HEK293 (cell line): ENCODE results near the gene PRX.

ENCODE experiments used
- CTCF ChIA-PET: fragments of 350-600 bp; formaldehyde crosslinking; extraction: SDS; loops from one replicate; lab custom pipeline; 2021; ENCODE audit warnings: antibody characterized with exemption; lab: Yijun Ruan, JAX
- POLR2A ChIA-PET: fragments of 300-600 bp; formaldehyde crosslinking; extraction: SDS; loops from one replicate; lab custom pipeline; 2020; ENCODE audit warnings: antibody characterized with exemption, inconsistent platforms; lab: Yijun Ruan, JAX
- H3K27ac ChIP-seq: fragments of 200-500 bp; sonication (Bioruptor generic); 2 replicates; pipeline ENCODE4 v1.5.1; 2014; ENCODE audit warnings: low read depth, low read length, control low read depth, inconsistent platforms; ENCODE audit errors: extremely low read depth
- H3K36me3 ChIP-seq, 2 experiments: fragments of 200-500 bp in 1 of 2; sonication (Bioruptor generic) in 1 of 2; 1 replicate in 1 of 2; 2 replicates in 1 of 2; pipeline ENCODE4 v1.5.1; 2014 to 2017; ENCODE audit warnings: inconsistent platforms in 2 of 2, low read length in 2 of 2; ENCODE audit not compliant: control insufficient read depth in 2 of 2, insufficient read depth in 1 of 2
- H3K4me1 ChIP-seq: fragments of 200-500 bp; sonication (Bioruptor generic); 2 replicates; pipeline ENCODE4 v1.5.1; 2014; ENCODE audit warnings: mild to moderate bottlenecking, low read length, inconsistent platforms; ENCODE audit not compliant: control insufficient read depth, insufficient read depth
- H3K4me3 ChIP-seq: 2 replicates; pipeline ENCODE4 v1.5.1; 2011; ENCODE audit warnings: low read depth, mild to moderate bottlenecking, control low read depth, low read length, moderate library complexity
- H3K9me3 ChIP-seq: fragments of 200-500 bp; sonication (Bioruptor generic); 2 replicates; pipeline ENCODE4 v1.5.1; 2014; ENCODE audit warnings: low read depth, low read length, inconsistent platforms; ENCODE audit not compliant: control insufficient read depth, insufficient read depth
- EGR2 ChIP-seq: fragments of 450-650 bp; formaldehyde crosslinking; IDR thresholded peaks from 2 replicates; pipeline ENCODE4 v1.5.1; 2016; ENCODE audit warnings: low read depth, missing biosample characterization, missing genetic modification characterization
- GFI1B ChIP-seq: fragments of 450-650 bp; formaldehyde crosslinking; IDR thresholded peaks from 2 replicates; pipeline ENCODE4 v1.5.1; 2016; ENCODE audit warnings: missing biosample characterization, missing genetic modification characterization
- HOXA7 ChIP-seq: sonication (generic); formaldehyde crosslinking; IDR thresholded peaks from 2 replicates; pipeline ENCODE4 v1.8.1; 2022; ENCODE audit warnings: missing genetic modification reagents, borderline replicate concordance
- MEIS1 ChIP-seq: sonication (generic); formaldehyde crosslinking; IDR thresholded peaks from 2 replicates; pipeline ENCODE4 v1.8.1; 2022; ENCODE audit warnings: missing genetic modification reagents, mild to moderate bottlenecking, borderline replicate concordance
- SCRT2 ChIP-seq: fragments of 450-650 bp; formaldehyde crosslinking; IDR thresholded peaks from 2 replicates; pipeline ENCODE4 v1.5.1; 2016; ENCODE audit warnings: missing biosample characterization, missing genetic modification characterization
- SP2 ChIP-seq: fragments of 450-650 bp; formaldehyde crosslinking; IDR thresholded peaks from 2 replicates; pipeline ENCODE4 v1.5.1; 2016; ENCODE audit warnings: missing biosample characterization, missing genetic modification characterization
- SP7 ChIP-seq: fragments of 450-650 bp; formaldehyde crosslinking; IDR thresholded peaks from 2 replicates; pipeline ENCODE4 v1.5.1; 2016; ENCODE audit warnings: missing biosample characterization, missing genetic modification characterization
- ZBTB7A ChIP-seq: fragments of 450-650 bp; formaldehyde crosslinking; IDR thresholded peaks from 2 replicates; pipeline ENCODE4 v1.5.1; 2016; ENCODE audit warnings: low read depth, missing biosample characterization, missing genetic modification characterization
- ZFHX2 ChIP-seq: fragments of 450-650 bp; formaldehyde crosslinking; conservative IDR thresholded peaks from 2 replicates; pipeline ENCODE4 v1.5.1; 2016; ENCODE audit warnings: missing biosample characterization, missing genetic modification characterization
- ZNF132 ChIP-seq: fragments of 450-650 bp; formaldehyde crosslinking; IDR thresholded peaks from 2 replicates; pipeline ENCODE4 v1.5.1; 2017; ENCODE audit warnings: missing biosample characterization, missing genetic modification characterization, borderline replicate concordance
- ZNF19 ChIP-seq: fragments of 450-650 bp; formaldehyde crosslinking; IDR thresholded peaks from 2 replicates; pipeline ENCODE4; 2016; ENCODE audit warnings: missing biosample characterization, missing genetic modification characterization, low read depth
- ZNF394 ChIP-seq: fragments of 450-650 bp; formaldehyde crosslinking; IDR thresholded peaks from 2 replicates; pipeline ENCODE4 v1.5.1; 2016; ENCODE audit warnings: missing biosample characterization, missing genetic modification characterization, mild to moderate bottlenecking, moderate library complexity, borderline replicate concordance
- ZNF600 ChIP-seq: fragments of 450-650 bp; formaldehyde crosslinking; IDR thresholded peaks from 2 replicates; pipeline ENCODE4 v1.5.1; 2016; ENCODE audit warnings: missing biosample characterization, missing genetic modification characterization
- ZNF707 ChIP-seq: fragments of 450-650 bp; formaldehyde crosslinking; IDR thresholded peaks from 2 replicates; pipeline ENCODE4 v1.5.1; 2016; ENCODE audit warnings: missing biosample characterization, missing genetic modification characterization
- ZNF776 ChIP-seq: fragments of 450-650 bp; formaldehyde crosslinking; IDR thresholded peaks from 2 replicates; pipeline ENCODE4 v1.5.0; 2017; ENCODE audit warnings: missing biosample characterization, missing genetic modification characterization, borderline replicate concordance
- TF ChIP-seq, protein P1 (sequence below): fragments of 450-650 bp; formaldehyde crosslinking; IDR thresholded peaks from 2 replicates; pipeline ENCODE4 v1.5.1; 2016; ENCODE audit warnings: missing biosample characterization, missing genetic modification characterization, low read depth
- TF ChIP-seq, protein P2 (sequence below): fragments of 450-650 bp; formaldehyde crosslinking; IDR thresholded peaks from 2 replicates; pipeline ENCODE4 v1.5.1; 2016; ENCODE audit warnings: missing biosample characterization, missing genetic modification characterization
- TF ChIP-seq, protein P3 (sequence below): fragments of 450-650 bp; formaldehyde crosslinking; IDR thresholded peaks from 2 replicates; pipeline ENCODE4 v1.5.1; 2016; ENCODE audit warnings: missing biosample characterization, missing genetic modification characterization
- TF ChIP-seq, protein P4 (sequence below): fragments of 450-650 bp; formaldehyde crosslinking; IDR thresholded peaks from 2 replicates; pipeline ENCODE4 v1.5.1; 2017; ENCODE audit warnings: missing biosample characterization, missing genetic modification characterization
- TF ChIP-seq, protein P5 (sequence below): fragments of 450-650 bp; formaldehyde crosslinking; IDR thresholded peaks from 2 replicates; pipeline ENCODE4 v1.5.1; 2017; ENCODE audit warnings: missing biosample characterization, missing genetic modification characterization
- TF ChIP-seq, protein P6 (sequence below): fragments of 450-650 bp; formaldehyde crosslinking; IDR thresholded peaks from 2 replicates; pipeline ENCODE4 v1.5.1; 2016; ENCODE audit warnings: missing biosample characterization, missing genetic modification characterization

PRX gene

DNA sequence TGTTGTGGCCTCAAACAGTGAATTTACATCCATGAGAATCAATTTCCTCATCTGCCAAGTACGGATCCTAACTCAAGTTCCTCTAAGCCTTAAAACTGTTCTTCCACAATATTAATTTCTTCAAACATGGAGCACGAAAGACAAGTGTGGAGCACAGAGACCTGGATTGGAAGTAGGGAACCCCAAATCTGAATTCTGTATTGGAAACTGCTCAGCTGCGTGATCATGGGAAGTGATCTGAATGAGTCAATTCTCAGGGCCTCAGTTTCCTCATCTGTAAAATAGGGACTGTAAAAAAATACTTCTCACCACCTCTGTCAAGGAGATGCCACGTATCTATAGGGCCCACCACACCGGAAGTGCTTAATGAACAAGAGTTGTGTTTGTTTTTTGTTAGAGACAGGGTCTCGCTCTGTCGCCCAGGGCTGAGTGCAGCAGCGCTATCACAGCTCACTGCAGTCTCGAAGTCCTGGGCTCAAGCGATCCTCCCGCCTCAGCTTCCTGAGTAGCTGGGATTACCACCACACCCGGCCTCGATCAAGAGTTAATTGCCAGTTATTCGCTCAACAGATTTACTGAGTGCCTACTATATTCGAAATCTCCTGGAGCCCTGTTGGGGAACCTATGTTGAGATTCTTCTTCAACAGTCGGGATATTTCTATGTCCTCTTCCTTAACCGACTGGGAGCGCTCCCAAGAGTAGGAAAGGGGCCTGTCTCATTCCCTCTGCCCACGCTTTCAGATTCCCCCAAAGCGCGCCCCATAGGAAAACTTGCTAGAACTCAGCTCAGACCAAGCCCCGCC is 29.4 kb upstream of the PRX start (continued):
- TF ChIP-seq, protein P1, sequence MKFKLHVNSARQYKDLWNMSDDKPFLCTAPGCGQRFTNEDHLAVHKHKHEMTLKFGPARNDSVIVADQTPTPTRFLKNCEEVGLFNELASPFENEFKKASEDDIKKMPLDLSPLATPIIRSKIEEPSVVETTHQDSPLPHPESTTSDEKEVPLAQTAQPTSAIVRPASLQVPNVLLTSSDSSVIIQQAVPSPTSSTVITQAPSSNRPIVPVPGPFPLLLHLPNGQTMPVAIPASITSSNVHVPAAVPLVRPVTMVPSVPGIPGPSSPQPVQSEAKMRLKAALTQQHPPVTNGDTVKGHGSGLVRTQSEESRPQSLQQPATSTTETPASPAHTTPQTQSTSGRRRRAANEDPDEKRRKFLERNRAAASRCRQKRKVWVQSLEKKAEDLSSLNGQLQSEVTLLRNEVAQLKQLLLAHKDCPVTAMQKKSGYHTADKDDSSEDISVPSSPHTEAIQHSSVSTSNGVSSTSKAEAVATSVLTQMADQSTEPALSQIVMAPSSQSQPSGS (tag by site-specific recombination), result no peak
- TF ChIP-seq ZBTB7A (tag by site-specific recombination), result no peak
- no peak for TF ChIP-seq ZNF776 (tag by site-specific recombination)
- TF ChIP-seq, protein P2, sequence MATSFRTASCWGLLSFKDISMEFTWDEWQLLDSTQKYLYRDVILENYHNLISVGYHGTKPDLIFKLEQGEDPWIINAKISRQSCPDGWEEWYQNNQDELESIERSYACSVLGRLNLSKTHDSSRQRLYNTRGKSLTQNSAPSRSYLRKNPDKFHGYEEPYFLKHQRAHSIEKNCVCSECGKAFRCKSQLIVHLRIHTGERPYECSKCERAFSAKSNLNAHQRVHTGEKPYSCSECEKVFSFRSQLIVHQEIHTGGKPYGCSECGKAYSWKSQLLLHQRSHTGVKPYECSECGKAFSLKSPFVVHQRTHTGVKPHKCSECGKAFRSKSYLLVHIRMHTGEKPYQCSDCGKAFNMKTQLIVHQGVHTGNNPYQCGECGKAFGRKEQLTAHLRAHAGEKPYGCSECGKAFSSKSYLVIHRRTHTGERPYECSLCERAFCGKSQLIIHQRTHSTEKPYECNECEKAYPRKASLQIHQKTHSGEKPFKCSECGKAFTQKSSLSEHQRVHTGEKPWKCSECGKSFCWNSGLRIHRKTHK, result no peak
- no peak for TF ChIP-seq ZNF132 (tag by site-specific recombination)
- no peak; the same call in 1 of the 2 replicates for TF ChIP-seq SCRT2
- TF ChIP-seq, protein P3, sequence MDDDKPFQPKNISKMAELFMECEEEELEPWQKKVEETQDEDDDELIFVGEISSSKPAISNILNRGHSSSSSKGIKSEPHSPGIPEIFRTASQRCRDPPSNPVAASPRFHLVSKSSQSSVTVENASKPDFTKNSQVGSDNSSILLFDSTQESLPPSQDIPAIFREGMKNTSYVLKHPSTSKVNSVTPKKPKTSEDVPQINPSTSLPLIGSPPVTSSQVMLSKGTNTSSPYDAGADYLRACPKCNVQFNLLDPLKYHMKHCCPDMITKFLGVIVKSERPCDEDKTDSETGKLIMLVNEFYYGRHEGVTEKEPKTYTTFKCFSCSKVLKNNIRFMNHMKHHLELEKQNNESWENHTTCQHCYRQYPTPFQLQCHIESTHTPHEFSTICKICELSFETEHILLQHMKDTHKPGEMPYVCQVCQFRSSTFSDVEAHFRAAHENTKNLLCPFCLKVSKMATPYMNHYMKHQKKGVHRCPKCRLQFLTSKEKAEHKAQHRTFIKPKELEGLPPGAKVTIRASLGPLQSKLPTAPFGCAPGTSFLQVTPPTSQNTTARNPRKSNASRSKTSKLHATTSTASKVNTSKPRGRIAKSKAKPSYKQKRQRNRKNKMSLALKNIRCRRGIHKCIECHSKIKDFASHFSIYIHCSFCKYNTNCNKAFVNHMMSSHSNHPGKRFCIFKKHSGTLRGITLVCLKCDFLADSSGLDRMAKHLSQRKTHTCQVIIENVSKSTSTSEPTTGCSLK, result no peak
- TF ChIP-seq, protein P4, sequence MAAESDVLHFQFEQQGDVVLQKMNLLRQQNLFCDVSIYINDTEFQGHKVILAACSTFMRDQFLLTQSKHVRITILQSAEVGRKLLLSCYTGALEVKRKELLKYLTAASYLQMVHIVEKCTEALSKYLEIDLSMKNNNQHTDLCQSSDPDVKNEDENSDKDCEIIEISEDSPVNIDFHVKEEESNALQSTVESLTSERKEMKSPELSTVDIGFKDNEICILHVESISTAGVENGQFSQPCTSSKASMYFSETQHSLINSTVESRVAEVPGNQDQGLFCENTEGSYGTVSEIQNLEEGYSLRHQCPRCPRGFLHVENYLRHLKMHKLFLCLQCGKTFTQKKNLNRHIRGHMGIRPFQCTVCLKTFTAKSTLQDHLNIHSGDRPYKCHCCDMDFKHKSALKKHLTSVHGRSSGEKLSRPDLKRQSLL (tag by site-specific recombination), result 0 out of 2 replicates have a peak, but pooled peaks have one; percentile 25
- TF ChIP-seq ZFHX2 (tag by site-specific recombination), result peak; percentile 77
- peak; percentile 86 for TF ChIP-seq ZNF394 (tag by site-specific recombination)
- TF ChIP-seq SP7, result peak; percentile 55
- TF ChIP-seq MEIS1 (CRISPR knock-in tag), result no peak
- peak; percentile 72 for TF ChIP-seq GFI1B (tag by site-specific recombination)
- no peak for TF ChIP-seq HOXA7 (CRISPR knock-in tag)
- TF ChIP-seq, protein P5, sequence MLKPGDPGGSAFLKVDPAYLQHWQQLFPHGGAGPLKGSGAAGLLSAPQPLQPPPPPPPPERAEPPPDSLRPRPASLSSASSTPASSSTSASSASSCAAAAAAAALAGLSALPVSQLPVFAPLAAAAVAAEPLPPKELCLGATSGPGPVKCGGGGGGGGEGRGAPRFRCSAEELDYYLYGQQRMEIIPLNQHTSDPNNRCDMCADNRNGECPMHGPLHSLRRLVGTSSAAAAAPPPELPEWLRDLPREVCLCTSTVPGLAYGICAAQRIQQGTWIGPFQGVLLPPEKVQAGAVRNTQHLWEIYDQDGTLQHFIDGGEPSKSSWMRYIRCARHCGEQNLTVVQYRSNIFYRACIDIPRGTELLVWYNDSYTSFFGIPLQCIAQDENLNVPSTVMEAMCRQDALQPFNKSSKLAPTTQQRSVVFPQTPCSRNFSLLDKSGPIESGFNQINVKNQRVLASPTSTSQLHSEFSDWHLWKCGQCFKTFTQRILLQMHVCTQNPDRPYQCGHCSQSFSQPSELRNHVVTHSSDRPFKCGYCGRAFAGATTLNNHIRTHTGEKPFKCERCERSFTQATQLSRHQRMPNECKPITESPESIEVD, result no peak
- no peak for TF ChIP-seq ZNF707 (tag by site-specific recombination)
- no peak for TF ChIP-seq ZNF19

DNA sequence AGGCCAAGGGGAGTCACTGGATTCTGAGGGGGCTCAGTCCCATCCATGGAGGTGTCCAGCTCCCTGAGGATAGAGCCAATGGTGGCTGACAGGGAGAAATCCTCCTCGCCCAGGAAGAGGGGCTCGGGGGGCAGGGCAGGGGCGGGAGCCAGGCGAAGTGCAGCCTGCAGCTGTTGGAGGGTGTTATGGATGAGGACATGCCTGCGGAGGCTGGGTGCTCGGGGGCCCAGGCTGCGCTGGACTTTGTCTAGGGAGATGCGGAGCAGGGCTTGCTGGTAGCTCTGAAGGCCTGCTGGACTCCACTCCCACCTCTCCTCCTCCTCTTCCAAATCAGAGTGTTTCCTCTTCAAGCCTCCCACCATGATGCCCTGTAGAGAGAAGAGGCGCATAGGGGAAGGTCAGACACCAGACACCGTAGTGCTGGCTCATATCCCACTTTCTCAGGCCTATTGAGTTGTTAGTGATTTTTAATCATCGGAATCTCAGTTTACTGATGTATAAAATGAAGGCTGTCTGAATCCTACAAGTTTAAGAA is 28.6 kb upstream of the PRX start:
- H3K4me3 ChIP-seq, result no peak overlapping the region
- H3K4me1 ChIP-seq, result peaks cover 14% of the 10 kb centered on the region
- POLR2A ChIA-PET, result interaction anchor here (0.6 to 17.1 kb wide), 5 partner anchors 9 to 230 kb away, joined by 3 to 428 read pairs (median 61); partner anchors contain the start of genes BLVRB, C19orf47, PLD3 and SERTAD1
- peaks cover 20 to 21% of the 10 kb centered on the region in 2 experiments for H3K36me3 ChIP-seq
- no peaks in the 10 kb centered on the region for H3K9me3 ChIP-seq
- CTCF ChIA-PET, result interaction anchor here (0.5 to 4.8 kb wide), 8 partner anchors 9 to 1431 kb away, joined by 3 to 39 read pairs (median 12); partner anchors contain the start of genes BLVRB and SERTAD1
- TF ChIP-seq SP2 (tag by site-specific recombination), result 0 out of 2 replicates have a peak, but pooled peaks have one; percentile 13
- TF ChIP-seq, protein P6, sequence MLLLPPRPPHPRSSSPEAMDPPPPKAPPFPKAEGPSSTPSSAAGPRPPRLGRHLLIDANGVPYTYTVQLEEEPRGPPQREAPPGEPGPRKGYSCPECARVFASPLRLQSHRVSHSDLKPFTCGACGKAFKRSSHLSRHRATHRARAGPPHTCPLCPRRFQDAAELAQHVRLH (tag by site-specific recombination), result no peak
- peak; percentile 62; the same call in 1 of the 2 replicates for TF ChIP-seq EGR2 (tag by site-specific recombination)
- TF ChIP-seq ZFHX2 (tag by site-specific recombination), result peak; percentile 66
- TF ChIP-seq ZNF600 (tag by site-specific recombination), result peak; percentile 84
- H3K27ac ChIP-seq, result peak overlapping the region; percentile 76
